ENCODE measurements around the gene BMP6.

- TF ChIP-seq EP300 (IDR thresholded peaks at IDR 0.05) (no peak), PBX3 (IDR thresholded peaks at IDR 0.05) (no peak), CEBPB (IDR thresholded peaks at IDR 0.05) (no peak), POLR2A (IDR thresholded peaks at IDR 0.05; ENCODE audit: low read length) (no peak), MAFK (IDR thresholded peaks at IDR 0.05; ENCODE audit: partially characterized antibody) (no peak), NR3C1 (IDR thresholded peaks at IDR 0.05) (no peak), RAD21 (conservative IDR thresholded peaks at IDR 0.05 in 1 of 2, IDR thresholded peaks at IDR 0.05 in 1 of 2) (no peak)
- TF ChIP-seq, protein P1, sequence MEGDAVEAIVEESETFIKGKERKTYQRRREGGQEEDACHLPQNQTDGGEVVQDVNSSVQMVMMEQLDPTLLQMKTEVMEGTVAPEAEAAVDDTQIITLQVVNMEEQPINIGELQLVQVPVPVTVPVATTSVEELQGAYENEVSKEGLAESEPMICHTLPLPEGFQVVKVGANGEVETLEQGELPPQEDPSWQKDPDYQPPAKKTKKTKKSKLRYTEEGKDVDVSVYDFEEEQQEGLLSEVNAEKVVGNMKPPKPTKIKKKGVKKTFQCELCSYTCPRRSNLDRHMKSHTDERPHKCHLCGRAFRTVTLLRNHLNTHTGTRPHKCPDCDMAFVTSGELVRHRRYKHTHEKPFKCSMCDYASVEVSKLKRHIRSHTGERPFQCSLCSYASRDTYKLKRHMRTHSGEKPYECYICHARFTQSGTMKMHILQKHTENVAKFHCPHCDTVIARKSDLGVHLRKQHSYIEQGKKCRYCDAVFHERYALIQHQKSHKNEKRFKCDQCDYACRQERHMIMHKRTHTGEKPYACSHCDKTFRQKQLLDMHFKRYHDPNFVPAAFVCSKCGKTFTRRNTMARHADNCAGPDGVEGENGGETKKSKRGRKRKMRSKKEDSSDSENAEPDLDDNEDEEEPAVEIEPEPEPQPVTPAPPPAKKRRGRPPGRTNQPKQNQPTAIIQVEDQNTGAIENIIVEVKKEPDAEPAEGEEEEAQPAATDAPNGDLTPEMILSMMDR (IDR thresholded peaks at IDR 0.05), result no peak
These were observed 161.5 kb downstream of the BMP6 start for GRCh38 chr6:7887278-7887991.
